ENCODE results near the gene ATP13A4. TPM values are rescaled to one million over a fixed set of nuclear protein-coding genes. Genes with fewer than 3 reads are reported as not detected.

ATP13A4 gene
- total and polyA plus RNA-seq, 2 donors (not counting 1 experiment from before 2014, with no cell fraction given): 1.7 to 6.4 TPM

GRCh38 chr3:193556841-193557240 lies 2.1 kb upstream of the ATP13A4 start:
- CTCF ChIA-PET: no interaction called here
- no peaks in the 10 kb centered on the region for H3K9me3 Mint-ChIP-seq (ENCODE audit: insufficient read depth)
- no peaks in the 10 kb centered on the region for H3K4me1 Mint-ChIP-seq
- Histone ChIP-seq H3K4me1 (ENCODE audit: control insufficient read depth in 2 of 2, insufficient read depth in 2 of 2, low read length in 2 of 2) (no peaks in the 10 kb centered on the region), H3K4me3 (ENCODE audit: control extremely low read depth in 1 of 5, extremely low read depth in 1 of 5, insufficient read depth in 1 of 5, low read depth in 2 of 5, low read length in 4 of 5) (no peak overlapping the region), H3K9me3 (ENCODE audit: control extremely low read depth in 1 of 3, control insufficient read depth in 2 of 3, insufficient read depth in 1 of 3, low read length in 2 of 3) (no peaks in the 10 kb centered on the region), H4K20me1 (ENCODE audit: control insufficient read depth, insufficient read depth, low read length, poor library complexity, severe bottlenecking) (no peaks in the 10 kb centered on the region), H3K27ac (ENCODE audit: low read length in 2 of 2) (no peak overlapping the region), H2AFZ (ENCODE audit: insufficient read depth, low read depth, low read length, poor library complexity, severe bottlenecking) (no peak overlapping the region), H3K79me2 (ENCODE audit: control insufficient read depth, insufficient read depth, low read length) (no peaks in the 10 kb centered on the region), H3K36me3 (replicated peaks in 1 of 2; ENCODE audit: control extremely low read depth in 1 of 2, control insufficient read depth in 1 of 2, extremely low read depth in 1 of 2, insufficient read depth in 2 of 2, low read length in 1 of 2) (no peaks in the 10 kb centered on the region), H3K9ac (ENCODE audit: low read length) (no peak overlapping the region), H3K27me3 (replicated peaks in 1 of 4; ENCODE audit: control extremely low read depth in 1 of 4, control insufficient read depth in 3 of 4, insufficient read depth in 4 of 4, low read length in 3 of 4) (no peaks in the 10 kb centered on the region), H3K4me2 (replicated peaks; ENCODE audit: low read depth, low read length, poor library complexity, severe bottlenecking) (no peak overlapping the region)
- intact Hi-C loops (cut with micrococcal nuclease): no loop called here
- H3K27me3 Mint-ChIP-seq: no peaks in the 10 kb centered on the region
- DNase-seq (no peak), ATAC-seq (ENCODE audit: low read depth) (no peak)
- POLR2A ChIA-PET: no interaction called here
- TF ChIP-seq CTCF (IDR thresholded peaks at IDR 0.05) (no peak), EZH2 (IDR thresholded peaks at IDR 0.05; ENCODE audit: borderline replicate concordance, insufficient read depth, low read depth, low read length, poor library complexity, severe bottlenecking) (no peak)
- no peak overlapping the region for H3K27ac Mint-ChIP-seq
- no peak overlapping the region for H3K4me3 Mint-ChIP-seq
- WGBS (ENCODE audit: insufficient coverage): no CpG with 5 or more reads among the region's 2 CpGs

GRCh38 chr3:193553586-193553985 lies 1.1 kb downstream of the ATP13A4 start:
- H4K20me1 ChIP-seq (ENCODE audit: control insufficient read depth, insufficient read depth, low read length, poor library complexity, severe bottlenecking): no peaks in the 10 kb centered on the region
- POLR2A ChIA-PET: no interaction called here
- WGBS (ENCODE audit: insufficient coverage): no CpG with 5 or more reads among the region's 1 CpG

More at GRCh38 chr3:193553586-193553985, 1.1 kb downstream of the ATP13A4 start:
- Mint-ChIP-seq H3K27me3 (no peaks in the 10 kb centered on the region), H3K4me1 (no peaks in the 10 kb centered on the region), H3K9me3 (ENCODE audit: insufficient read depth) (no peaks in the 10 kb centered on the region), H3K27ac (no peak overlapping the region), H3K4me3 (no peak overlapping the region)
- no peaks in the 10 kb centered on the region for H3K36me3 ChIP-seq (replicated peaks in 1 of 2; ENCODE audit: control extremely low read depth in 1 of 2, control insufficient read depth in 1 of 2, extremely low read depth in 1 of 2, insufficient read depth in 2 of 2, low read length in 1 of 2)
- no peak overlapping the region for H3K4me2 ChIP-seq (replicated peaks; ENCODE audit: low read depth, low read length, poor library complexity, severe bottlenecking)
- no peaks in the 10 kb centered on the region for H3K79me2 ChIP-seq (ENCODE audit: control insufficient read depth, insufficient read depth, low read length)
- no peak overlapping the region for H3K9ac ChIP-seq (ENCODE audit: low read length)
- ATAC-seq (ENCODE audit: low read depth) (no peak), DNase-seq (no peak)
- H3K9me3 ChIP-seq (ENCODE audit: control extremely low read depth in 1 of 3, control insufficient read depth in 2 of 3, insufficient read depth in 1 of 3, low read length in 2 of 3): peaks cover 0 to 1% (median 0%) of the 10 kb centered on the region in 3 donors
- H2AFZ ChIP-seq (ENCODE audit: insufficient read depth, low read depth, low read length, poor library complexity, severe bottlenecking): no peak overlapping the region
- TF ChIP-seq EZH2 (IDR thresholded peaks at IDR 0.05; ENCODE audit: borderline replicate concordance, insufficient read depth, low read depth, low read length, poor library complexity, severe bottlenecking): no peak
- no peak for TF ChIP-seq CTCF (IDR thresholded peaks at IDR 0.05)
- no peaks in the 10 kb centered on the region for H3K4me1 ChIP-seq (ENCODE audit: control insufficient read depth in 2 of 2, insufficient read depth in 2 of 2, low read length in 2 of 2)
- no peak overlapping the region for H3K27ac ChIP-seq (ENCODE audit: low read length in 2 of 2)
- H3K4me3 ChIP-seq (ENCODE audit: control extremely low read depth in 1 of 5, extremely low read depth in 1 of 5, insufficient read depth in 1 of 5, low read depth in 2 of 5, low read length in 4 of 5): no peak overlapping the region
- H3K27me3 ChIP-seq (replicated peaks in 1 of 4; ENCODE audit: control extremely low read depth in 1 of 4, control insufficient read depth in 3 of 4, insufficient read depth in 4 of 4, low read length in 3 of 4): no peaks in the 10 kb centered on the region
- intact Hi-C loops (cut with micrococcal nuclease): no loop called here
- CTCF ChIA-PET: no interaction called here
